Left kidney (tissue), 2 donors: ENCODE data around the gene GRAMD2A. TPM values are rescaled to one million over a fixed set of nuclear protein-coding genes. Genes with fewer than 3 reads are reported as not detected.
"Not testable (repeated sequence)": the region's sequence is repeated elsewhere in the genome, so short reads cannot be mapped to it uniquely, and the experiment has no call there.

ENCODE experiments used
- DNase-seq: peaks from one replicate; pipeline ENCODE4 v3.0.0-alpha.2; 2013
- polyA plus RNA-seq: library from polyadenylated mRNA; unstranded; fragments of 120-200 nt; gene quantifications from one replicate; pipeline ENCODE4 v1.2.1, GENCODE V29; 2013; ENCODE audit not compliant: insufficient read length

GRAMD2A gene
- polyA plus RNA-seq, 1 donor, result 10.6 TPM

DNA sequence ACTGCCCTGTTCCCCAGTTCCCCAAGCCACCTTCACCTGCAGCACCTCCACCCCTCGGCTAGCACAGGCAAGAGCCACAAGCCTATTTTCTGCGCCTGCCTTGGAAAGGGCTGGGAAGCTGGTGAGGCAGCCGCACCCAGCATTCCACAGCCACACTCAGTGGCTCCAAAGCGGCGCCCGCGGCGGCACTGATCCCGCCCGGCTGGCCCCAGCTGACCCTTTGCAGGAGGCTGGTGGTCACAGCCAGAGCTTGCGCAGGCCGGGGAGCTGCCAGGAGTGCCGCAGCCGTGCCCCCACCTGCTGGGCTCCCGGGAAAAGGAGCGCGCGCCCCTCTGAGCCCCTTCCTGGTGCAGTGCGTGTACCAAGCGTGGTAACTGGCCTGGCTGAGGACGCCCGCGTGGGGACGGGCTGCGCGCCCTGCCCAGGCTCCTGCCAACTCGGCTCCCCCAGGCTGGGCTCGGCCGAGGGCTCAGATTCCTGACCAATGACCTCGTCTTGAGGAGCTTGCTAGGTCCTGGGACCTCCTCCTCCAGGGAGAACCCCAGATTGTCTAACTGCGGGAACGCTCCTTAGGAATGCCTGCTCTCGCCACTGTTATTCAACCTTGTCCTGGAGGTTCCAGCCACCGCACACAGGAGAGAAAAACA lies 13.3 kb downstream of the GRAMD2A start:
- no peak for DNase-seq

DNA sequence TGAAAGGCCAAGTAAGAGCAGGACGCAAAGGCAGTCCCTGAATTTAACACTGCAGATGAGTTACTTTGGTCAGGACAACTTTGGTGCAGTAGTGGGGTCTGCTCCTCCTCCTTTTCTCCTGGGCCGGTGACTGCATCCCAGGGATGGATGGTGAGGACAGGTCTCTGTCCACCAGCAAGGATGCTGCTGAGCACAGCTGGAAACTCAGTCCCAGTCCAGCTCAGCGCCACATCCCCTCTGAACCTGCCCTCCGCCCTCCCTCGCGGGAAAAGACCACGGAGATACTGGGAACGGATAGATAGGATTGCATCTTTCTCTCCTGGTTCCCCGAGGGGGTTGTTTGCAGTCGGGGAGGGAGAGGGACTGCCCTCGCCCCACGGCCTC lies 13.8 kb downstream of the GRAMD2A start:
- no peak for DNase-seq

DNA sequence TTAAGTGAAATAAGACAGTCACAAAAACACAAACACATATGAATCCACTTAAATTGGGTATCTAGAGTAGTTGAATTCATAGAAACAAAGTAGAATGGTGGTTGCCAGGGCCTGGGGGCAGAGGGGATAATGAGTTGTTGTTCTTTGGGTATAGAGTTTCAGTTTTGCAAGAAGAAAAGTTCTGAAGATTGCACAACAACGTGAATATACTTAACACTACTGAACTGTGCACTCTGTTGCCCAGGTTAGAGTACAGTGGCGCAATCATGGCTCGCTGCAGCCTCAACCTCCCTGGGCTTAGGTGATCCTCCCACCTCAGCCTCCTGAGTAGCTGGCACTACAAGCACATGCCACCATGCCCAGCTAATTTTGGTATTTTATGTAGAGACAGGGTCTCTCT lies 14.9 kb downstream of the GRAMD2A start:
- DNase-seq, result no peak

DNA sequence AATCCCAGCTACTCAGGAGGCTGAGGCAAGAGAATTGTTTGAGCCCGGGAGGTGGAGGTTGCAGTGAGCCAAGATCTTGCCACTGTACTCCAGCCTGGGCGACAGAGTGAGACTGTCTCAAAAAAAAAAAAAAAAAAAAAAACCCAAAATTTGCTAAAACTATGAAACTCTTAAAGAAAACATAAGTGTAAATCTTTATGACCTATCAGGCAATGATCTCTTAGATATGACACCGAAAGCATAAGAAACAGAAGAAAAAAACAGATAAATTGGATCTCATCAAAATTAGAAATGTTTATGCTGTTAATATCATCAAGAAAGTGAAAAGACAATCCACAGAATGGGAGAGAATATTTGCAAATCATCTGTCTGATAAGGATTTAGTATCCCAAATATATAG lies 15.3 kb downstream of the GRAMD2A start:
- DNase-seq, result no peak

DNA sequence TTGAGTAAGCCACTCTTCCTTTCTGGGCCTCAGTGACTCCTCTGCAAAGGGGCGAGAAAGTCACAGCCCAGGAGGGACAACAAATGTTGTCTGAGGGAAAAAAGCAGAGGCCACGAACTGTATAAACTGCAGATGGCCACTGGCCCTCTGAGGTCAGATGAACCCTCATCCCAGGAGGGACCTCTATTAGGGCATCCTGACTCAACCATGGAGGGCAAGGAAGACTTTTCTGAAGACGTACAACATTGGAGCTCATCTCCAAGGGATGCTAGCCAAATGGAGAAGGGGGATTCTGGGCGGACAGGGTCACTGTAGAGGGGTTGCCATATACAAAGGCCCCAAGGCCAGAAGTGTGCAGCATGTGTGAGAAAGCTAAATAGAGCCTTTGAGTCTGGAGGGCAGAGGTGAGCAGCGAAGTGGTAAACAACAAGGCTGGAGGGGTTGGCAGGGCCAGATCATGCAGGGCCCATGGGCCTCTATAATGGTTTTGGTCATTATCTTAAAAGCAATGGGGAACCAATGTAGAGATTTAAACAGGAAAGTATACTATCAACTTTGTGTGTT lies 16.7 kb downstream of the GRAMD2A start:
- DNase-seq, result no peak

DNA sequence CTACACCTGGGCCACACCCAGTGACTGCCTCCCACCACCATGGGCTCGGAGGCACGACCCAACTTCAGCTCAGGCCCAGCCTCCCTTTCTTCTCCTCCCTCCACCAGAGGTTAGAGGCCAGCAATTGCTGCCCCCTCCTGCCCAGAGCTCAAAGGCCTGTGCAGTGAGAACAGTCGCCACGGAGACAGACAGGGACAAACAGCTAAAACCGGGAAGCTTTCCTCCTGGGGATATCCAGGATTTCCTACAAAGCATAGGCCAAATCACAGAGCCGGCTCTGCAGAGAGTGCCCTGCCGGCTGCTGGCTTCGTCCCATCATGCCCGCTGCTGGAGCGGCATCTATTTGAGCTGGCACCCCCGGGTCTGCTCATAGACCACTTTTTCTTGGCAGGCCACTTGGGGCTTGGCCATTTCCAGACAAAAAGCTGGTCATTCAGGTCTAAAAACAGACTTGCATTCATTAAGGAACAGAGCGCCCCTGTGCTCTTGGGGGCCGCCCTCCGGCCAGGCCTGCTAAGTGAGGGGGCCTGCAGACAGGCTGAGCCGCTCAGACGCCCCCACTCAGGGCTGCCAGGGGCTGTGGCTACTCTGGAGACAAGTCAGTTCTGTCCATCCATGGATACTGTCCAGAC lies 17.5 kb downstream of the GRAMD2A start:
- DNase-seq, result no peak

DNA sequence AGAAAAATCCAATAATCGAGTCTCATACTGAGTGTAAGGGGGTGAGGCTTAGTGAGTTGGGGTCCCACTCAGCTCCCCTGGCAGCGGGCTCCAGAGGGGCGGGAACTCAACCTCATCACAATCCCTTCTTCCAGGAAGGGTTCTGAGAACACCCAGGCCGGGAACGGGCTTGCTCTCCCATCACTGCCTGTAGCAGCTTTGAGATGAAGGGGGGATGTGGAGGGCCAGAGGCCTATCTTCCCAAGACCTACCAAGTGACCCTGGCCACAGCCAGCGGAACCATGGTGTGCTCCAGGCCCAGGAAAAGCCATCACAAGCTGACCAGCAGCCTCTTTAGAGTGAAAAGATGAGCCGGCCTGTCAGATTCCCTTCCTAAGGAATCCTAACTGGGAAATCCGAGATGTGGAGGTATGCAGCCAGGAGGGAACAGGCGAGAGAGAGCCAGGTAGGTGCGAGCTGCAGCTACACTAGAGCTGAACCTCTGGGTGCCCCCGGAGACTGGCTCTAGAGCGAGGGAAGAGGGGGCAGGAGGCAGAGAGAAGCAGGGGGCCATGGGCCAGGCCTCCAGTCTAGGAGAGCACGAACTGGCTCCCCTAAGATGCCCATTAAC lies 18.5 kb downstream of the GRAMD2A start:
- no peak for DNase-seq

DNA sequence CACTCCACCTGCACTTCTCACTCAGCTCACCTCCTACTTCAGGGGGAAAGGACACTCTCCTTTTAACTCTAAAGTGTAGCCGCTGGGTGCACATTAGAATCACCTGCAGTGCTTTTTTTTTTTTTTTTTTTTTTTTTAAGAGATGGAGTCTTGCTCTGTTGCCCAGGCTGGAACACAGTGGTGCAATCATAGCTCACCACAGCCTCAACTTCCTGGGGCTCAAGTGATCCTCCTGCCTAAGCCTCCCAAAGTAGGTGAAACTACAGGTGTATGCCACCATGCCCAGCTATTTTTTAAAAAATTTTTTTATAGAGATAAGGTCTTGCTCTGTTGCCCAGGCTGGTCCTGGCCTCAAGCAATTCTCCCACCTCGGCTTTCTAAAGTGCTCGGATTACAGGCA lies 20.8 kb downstream of the GRAMD2A start:
- no peak for DNase-seq

DNA sequence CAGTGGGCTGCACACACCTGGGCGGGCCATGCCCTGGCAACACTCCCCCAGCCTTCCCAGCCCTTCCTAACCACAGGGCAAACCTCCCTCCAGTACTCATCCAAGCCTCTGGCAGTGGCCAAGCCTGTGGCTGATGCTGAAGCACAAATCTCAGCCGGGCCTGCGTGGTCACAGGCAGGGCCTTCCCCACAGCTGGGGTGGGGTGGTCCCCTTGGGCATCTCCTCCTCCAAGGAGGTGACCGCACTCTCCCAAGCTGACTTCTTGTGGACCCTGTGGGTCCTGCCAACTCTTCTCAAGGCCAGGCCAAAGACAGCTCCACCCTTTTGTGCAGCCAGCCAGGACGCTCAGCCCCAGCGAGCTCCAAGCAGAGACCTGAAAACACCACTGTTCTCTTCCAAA lies 21.4 kb downstream of the GRAMD2A start:
- DNase-seq, result no peak

DNA sequence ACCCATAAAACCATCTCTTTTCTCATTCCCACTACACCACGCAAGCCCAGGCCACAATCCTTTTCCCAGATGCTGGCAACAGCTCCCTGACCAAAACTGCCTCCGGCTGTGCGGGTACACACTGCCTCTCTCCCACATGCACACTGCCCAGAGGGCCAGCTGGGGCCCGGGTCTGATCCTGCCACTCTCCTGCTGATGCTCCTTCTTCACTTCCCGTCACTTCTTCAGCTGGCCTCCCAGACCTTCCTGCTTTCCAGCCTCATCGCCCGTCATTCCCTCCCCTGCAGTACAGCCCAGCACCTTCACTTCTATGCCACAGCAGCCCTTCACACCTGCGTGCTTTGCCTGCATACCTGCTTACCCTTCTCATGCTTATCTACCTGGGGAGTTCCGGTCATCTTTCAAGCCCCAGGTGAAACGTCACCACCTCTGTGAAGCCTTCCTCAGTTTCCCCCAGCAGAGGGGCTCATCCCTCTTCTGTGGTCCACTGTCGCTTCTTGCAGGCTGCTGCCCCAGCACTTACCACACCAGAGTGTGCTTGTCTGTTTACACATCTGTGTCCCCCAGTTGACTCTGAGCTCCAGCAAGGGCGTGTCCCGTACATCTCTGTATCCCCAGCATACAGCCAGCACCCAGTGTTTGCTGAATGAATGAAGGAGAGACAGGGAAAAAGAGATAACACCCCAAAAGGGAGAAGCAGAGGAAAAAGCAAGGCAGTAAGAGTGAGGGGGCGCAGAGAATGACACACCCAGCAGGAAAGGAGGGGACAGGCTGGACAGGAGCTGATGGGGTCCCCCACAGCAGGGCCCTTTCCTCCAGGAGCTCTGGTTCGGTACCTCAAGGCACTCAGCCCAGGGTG lies 22.2 kb downstream of the GRAMD2A start:
- no peak for DNase-seq

DNA sequence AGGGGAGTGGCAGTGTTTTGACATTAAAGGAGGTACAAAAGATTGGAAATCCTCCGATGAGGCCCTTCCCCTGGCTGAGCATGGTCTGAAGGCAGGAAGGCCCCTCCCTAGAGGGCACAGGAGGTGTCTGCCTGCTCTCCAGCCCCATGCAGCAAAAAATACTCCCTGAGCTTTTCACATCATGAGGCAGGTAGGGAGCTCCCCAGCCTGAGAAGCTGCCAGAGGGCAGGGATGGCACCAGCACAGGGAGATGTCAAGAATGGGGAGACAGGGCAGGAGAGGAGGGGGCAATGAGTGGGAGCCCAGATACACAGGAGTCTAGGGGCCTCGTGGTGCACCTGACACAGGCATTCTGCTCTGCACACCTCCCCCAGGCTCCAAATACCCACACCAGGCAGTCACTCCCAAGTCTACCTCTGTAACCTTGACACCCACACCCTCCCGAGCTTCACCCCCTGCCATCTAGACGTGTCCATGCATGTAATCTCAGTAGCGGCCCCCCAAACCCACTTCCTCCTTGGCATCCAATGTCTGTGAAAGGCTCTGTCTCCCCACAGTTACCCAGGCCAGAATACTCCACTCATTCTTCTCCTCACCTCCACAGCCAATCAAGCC lies 22.9 kb downstream of the GRAMD2A start:
- DNase-seq, result no peak

DNA sequence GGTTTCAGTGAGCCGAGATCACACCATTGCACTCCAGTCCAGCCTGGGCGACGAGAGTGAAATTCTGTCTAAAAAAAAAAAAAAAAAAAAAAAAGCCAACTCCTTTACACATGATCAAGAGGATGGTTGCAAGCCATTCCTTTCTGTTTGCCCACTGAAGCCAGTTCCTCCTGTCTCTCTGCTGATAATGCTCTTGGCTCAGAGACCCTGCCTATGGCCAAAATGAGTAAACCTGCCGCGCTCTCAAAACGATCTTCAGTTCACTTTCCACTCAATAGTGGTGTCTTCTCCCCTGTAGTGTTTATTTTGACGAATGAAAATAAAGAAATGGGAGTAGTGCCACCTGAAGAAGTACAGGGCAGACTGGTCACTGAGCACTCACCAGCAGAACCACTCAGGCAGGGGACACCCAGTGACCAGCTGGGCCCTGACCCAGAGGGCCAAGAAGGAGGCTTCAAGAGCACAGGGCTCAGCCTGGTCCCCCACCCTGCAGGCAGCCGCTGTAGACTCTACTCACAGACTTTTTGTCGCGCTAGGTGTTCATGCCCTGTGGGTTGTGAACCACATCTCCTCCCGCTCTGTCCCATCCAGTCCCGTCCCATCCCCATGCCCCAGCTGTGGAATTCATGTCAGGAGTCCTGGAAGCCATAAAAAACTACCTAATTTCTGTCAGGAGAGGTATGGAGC lies 23.6 kb downstream of the GRAMD2A start:
- DNase-seq, result no peak

DNA sequence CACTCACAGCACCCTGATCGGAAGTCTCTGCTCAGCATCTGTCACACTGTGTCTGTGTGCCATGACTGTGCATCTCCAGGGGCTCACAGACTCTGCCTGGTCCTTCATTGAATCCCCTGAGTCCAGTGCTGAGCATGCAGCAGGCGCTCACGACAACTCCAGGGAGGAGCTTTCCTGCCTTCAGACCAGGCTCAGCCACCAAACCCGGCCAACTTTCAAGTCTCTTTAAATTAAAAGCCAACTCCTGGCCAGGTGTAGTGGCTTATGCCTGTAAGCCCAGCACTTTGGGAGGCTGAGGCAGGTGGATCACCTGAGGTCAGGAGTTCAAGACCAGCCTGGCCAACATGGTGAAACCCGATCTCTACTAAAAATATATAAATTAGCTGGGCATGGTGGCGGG lies 24.2 kb downstream of the GRAMD2A start:
- no peak for DNase-seq

DNA sequence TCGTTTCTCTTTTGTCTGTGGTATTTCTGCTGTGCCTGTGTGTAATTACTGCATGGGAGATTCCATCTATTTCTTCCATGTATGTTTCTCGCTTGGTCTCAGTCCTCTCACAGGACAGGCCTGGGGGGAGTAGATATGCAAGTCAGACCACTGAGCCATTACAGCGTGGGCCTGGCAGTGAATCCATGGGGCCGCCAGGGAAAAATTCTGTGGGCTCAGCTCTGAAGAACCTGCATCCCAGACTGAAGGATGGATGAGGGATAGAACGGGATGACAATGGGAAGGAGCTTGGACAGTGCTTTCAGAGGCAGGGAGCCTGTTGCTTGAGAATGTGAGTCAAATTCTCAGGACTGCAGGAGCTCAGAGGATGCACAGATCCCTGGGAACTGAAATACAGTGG lies 24.8 kb downstream of the GRAMD2A start:
- DNase-seq, result no peak

DNA sequence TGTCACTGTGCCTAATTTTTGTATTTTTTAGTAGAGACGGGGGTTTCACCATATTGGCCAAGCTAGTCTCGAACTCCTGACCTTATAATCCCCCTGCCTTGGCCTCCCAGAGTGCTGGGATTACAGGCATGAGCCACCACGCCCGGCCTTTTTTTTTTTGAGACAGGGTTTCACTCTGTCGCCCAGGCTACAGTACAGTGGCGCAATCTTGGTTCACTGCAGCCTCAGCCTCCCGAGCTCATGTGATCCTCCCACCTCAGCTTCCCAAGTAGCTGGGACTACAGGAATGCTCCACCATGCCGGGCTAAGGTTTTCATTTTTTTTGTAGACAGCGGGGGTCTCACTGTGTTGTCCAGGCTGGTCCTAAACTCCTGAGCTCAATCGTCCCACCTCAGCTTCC lies 25.6 kb downstream of the GRAMD2A start:
- DNase-seq, result not testable (repeated sequence)

DNA sequence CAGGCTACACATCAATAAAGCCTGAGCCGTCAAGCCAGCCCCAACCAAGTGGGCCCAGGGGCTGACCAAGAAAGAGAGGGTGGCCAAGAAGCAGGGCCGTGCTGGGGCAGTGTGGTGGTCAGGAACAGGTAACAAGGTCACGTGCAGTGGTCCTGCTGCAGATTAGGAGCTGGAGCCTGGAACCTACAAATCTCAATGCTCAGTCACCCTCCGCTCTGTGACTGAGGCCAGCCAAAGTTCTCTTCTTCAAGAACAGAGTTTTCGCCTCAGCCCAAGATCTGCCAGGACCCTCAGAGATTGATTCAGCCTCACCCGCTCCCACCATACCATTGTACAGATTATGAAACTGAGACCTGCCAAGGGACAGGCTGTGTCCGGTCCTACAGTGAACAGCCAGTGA lies 26.9 kb downstream of the GRAMD2A start:
- DNase-seq, result no peak

DNA sequence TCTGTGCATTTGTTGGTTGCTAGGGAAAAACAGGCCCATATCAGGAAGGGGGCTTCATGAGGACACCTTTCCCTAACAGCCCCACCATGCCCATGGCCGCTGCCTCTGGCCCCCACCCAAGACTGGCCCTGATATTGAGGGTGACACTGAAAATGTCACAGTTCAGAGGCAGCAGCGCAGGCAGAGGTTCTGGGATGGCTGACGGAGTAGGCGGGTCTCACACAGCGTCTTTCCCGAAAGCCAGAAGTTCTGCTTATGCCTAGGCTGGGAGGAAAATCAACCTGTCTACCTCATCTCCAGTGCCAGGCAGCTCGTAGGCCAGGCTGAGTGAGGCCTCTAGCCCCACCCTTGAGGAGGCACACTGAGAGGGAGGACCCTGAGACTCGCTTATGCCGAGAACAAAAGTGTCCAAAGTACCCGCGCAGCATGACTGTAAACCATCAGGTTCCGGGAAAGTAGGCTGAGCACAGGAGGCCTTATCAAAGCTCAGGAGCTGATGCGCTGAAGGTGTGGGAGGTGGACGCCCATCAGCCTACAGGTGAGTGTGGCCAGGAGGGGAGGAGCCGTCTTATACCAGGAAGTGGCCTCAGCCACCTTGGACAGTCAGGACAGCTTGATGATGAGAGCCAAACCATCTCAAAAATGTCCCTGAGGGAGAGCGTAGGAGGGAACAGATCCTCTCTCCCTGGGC lies 27.5 kb downstream of the GRAMD2A start:
- DNase-seq, result no peak

DNA sequence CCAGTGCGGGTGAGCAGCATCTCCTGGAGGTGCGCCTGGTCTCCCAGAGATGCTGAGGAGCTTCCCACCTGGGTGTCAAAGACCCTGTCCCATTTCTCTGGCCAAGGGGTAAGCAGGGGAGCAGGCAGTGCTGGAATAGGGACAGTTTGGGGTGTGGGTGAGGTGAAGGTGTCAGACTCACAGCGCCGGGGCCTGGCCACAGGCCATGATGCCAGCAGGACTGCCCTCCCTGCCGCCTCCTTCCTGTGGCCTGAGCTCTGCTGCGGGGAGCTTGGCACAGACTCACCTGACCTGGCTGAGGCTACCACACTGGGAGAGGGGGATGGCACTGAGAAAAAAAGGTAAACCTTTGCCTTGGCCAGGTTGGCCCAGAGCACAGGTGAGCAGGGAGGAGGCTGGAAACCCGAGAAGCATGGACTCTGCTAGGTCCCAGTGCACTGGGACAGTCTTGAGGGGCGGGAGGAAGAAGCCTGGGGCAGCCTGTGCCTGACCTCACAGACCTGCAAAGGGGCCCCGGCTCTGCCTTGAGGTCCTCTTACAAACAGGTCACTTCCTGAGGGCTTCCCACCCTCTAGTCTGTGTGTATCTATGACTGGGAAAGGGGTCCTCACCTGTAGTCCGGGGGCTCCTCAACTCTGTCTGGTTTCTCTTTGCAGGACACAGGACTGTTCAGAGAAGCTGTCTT lies 28.2 kb downstream of the GRAMD2A start:
- DNase-seq, result no peak

DNA sequence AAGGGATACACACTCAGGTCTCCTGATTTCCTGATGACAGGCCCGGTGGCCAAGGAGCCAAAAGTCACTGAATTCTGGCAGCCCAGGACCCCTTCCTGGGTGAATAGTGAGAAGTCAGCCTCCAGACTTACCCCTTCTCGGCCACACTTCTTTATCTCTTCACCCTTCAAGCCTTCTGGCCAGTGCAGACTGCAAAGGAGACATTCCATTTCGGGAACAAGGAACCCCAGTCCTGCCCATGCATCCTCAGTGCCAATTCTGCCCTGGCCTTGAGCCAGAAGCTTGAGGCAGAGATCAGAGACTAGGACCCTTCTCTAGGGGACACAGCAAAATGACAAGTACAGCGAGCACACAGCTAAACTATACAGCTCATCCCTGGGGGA lies 28.8 kb downstream of the GRAMD2A start:
- DNase-seq, result no peak

DNA sequence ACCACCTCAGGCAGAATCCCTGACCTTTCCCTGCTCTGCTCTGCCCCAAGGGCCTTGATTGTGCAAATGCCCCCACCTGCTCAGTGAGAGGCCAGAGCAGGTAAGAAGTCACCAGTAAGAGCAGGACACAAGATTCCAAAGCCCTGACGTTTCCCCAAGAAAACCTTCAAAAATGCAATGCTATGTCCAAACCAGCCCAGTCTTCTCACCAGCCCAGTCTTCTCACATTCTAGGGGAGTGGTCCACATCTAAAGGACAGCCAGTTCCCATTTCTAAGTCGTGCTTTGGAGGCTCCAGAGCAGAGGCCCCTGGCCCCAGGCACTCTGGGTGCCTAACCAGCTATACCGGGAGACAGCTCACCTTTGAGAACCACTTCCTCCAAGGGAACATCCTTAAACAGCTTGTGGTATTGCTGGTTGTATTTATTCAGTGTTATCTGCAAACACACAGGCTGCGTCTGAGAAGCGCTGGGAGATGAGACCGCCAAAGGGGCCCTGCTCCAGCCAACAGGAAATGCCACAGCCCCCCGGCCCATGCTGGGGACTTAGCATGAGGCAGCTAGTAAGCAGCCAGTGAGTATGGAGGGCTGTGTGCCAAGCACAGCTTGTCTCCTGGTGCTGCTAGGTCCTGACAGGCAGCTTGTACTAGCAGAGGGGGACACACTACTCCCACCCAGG lies 29.3 kb downstream of the GRAMD2A start:
- no peak for DNase-seq
